Calu3 (cell line): Measurements from ENCODE around the gene BCOR. TPM values are rescaled to one million over a fixed set of nuclear protein-coding genes. Genes with fewer than 3 reads are reported as not detected.
A peak's percentile ranks its signal among the peaks of the same experiment; 100 is the strongest.

ENCODE experiments used
- BruUV-seq: library from RNA; stranded (reverse); fragments of 400-500 nt; replicated peaks from 2 replicates; lab custom pipeline; 2021; lab: Mats Ljungman, UMichigan
- CTCF ChIA-PET: fragments of 300-600 bp; sonication (Branson Sonifier 250); formaldehyde crosslinking; loops from one replicate; lab custom pipeline; 2022; ENCODE audit warnings: antibody characterized with exemption; lab: Charles Lee
- DNase-seq: peaks from one replicate; pipeline ENCODE4 v3.0.0; 2022
- H3K27ac Mint-ChIP-seq: one replicate; pipeline ENCODE4 v1.8.0; 2022; ENCODE audit warnings: mixed read lengths; ENCODE audit not compliant: unreplicated experiment
- H3K27me3 Mint-ChIP-seq: one replicate; pipeline ENCODE4 v1.8.0; 2022; ENCODE audit warnings: mixed read lengths; ENCODE audit not compliant: unreplicated experiment
- H3K36me3 Mint-ChIP-seq: one replicate; pipeline ENCODE4 v1.8.0; 2022; ENCODE audit warnings: mild to moderate bottlenecking, moderate library complexity, mixed read lengths; ENCODE audit not compliant: insufficient read depth, unreplicated experiment
- H3K4me1 Mint-ChIP-seq: one replicate; pipeline ENCODE4 v1.8.0; 2022; ENCODE audit warnings: mild to moderate bottlenecking, low read depth, mixed read lengths; ENCODE audit not compliant: unreplicated experiment
- H3K4me3 Mint-ChIP-seq: one replicate; pipeline ENCODE4 v1.8.0; 2022; ENCODE audit warnings: mild to moderate bottlenecking, low read depth, moderate library complexity, mixed read lengths; ENCODE audit not compliant: unreplicated experiment
- H3K9me3 Mint-ChIP-seq: one replicate; pipeline ENCODE4 v1.8.0; 2022; ENCODE audit warnings: low read depth, mixed read lengths; ENCODE audit not compliant: unreplicated experiment
- intact Hi-C: fragments of 100-400 bp; cut with micrococcal nuclease; formaldehyde crosslinking; loops from one replicate; pipeline ENCODE4 v1.10.0; 2022; ENCODE audit not compliant: unreplicated experiment
- total RNA-seq: library from RNA; stranded (reverse); gene quantifications from 2 replicates; pipeline ENCODE4 v1.2.3, GENCODE V29; 2022
- TF ChIP-seq, protein P1 (sequence below): fragments of 200-600 bp; IDR thresholded peaks from one replicate; pipeline ENCODE4 v1.8.0; 2022; ENCODE audit warnings: antibody characterized with exemption; ENCODE audit not compliant: unreplicated experiment

BCOR gene
- total RNA-seq, 1 experiment from 2014 or later, result 21.1 TPM

DNA sequence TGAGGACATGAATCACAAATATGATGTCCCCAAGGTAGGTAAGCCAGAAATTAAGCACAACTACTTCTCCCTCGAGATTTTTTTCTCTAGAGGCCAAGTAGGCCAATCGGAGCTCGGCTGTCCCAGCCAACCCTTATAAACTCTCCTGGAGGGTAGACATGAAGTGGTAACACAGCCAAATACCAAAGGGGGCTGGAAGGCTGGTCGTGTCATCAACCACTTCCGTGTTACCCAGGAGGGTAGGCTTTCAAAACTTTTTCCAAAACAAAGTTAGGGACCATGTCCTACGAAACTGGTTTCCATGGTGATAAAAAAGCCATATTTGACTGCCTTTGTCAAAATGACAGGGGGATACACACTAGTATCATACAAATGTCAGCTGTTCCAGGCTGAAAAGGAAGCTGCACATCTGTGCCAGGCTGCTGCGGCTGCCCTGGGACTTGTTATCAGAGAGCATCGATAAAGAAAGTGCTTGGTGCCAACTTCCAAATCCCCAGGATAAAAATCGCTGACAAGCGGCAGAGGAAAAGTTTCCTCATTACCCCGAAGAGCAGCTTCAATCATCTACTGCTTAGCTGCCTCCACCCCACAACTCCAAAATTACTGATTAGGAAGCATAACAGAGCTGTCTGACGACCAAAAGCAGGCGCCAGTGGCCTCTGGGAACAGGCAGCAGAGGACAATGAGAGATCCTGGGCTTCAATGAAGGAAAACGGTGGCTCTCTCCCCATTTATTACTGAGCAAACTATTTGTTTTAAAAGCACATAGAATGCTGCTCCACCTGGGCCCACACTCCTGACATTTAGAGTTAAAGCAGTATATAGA lies 20.8 kb downstream of the BCOR start:
- Mint-ChIP-seq H3K27ac (no peak overlapping the region), H3K9me3 (no peaks in the 10 kb centered on the region), H3K4me3 (no peak overlapping the region), H3K27me3 (no peaks in the 10 kb centered on the region), H3K36me3 (peaks cover 10% of the 10 kb centered on the region), H3K4me1 (no peaks in the 10 kb centered on the region)
- BruUV-seq, result no TSS peak
- intact Hi-C loops, result no loop called here
- DNase-seq, result no peak
- CTCF ChIA-PET, result interaction anchor here (0.8 kb wide), 1 partner anchor 116 kb away, joined by 4 read pairs; no protein-coding TSS in a partner anchor
- TF ChIP-seq, protein P1, sequence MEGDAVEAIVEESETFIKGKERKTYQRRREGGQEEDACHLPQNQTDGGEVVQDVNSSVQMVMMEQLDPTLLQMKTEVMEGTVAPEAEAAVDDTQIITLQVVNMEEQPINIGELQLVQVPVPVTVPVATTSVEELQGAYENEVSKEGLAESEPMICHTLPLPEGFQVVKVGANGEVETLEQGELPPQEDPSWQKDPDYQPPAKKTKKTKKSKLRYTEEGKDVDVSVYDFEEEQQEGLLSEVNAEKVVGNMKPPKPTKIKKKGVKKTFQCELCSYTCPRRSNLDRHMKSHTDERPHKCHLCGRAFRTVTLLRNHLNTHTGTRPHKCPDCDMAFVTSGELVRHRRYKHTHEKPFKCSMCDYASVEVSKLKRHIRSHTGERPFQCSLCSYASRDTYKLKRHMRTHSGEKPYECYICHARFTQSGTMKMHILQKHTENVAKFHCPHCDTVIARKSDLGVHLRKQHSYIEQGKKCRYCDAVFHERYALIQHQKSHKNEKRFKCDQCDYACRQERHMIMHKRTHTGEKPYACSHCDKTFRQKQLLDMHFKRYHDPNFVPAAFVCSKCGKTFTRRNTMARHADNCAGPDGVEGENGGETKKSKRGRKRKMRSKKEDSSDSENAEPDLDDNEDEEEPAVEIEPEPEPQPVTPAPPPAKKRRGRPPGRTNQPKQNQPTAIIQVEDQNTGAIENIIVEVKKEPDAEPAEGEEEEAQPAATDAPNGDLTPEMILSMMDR, result no peak

DNA sequence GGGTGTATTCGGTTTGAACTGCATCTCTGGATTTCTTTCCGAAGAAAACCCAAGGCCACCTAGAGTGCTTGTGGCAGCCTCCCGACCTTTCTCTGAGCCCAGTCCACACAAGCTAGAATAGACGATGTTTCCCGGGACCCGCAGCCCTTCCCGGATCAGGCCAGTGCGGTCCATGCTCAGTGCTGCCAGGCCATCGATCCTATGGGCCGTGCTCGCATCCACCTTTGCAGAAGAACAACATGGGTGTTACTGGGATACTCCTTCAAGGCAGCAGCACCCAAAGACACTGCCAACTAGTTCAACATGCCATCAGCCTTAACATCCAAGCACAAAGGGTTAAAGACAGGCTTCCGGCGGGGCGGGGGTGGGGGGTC lies 22.8 kb downstream of the BCOR start:
- no peak for DNase-seq
- BruUV-seq, result no TSS peak
- no peaks in the 10 kb centered on the region for H3K9me3 Mint-ChIP-seq
- TF ChIP-seq, protein P1, result no peak
- H3K4me1 Mint-ChIP-seq, result no peaks in the 10 kb centered on the region
- intact Hi-C loops, result no loop called here
- CTCF ChIA-PET, result no interaction called here
- no peaks in the 10 kb centered on the region for H3K27me3 Mint-ChIP-seq
- H3K27ac Mint-ChIP-seq, result no peak overlapping the region
- H3K36me3 Mint-ChIP-seq, result peaks cover 10% of the 10 kb centered on the region
- no peak overlapping the region for H3K4me3 Mint-ChIP-seq

DNA sequence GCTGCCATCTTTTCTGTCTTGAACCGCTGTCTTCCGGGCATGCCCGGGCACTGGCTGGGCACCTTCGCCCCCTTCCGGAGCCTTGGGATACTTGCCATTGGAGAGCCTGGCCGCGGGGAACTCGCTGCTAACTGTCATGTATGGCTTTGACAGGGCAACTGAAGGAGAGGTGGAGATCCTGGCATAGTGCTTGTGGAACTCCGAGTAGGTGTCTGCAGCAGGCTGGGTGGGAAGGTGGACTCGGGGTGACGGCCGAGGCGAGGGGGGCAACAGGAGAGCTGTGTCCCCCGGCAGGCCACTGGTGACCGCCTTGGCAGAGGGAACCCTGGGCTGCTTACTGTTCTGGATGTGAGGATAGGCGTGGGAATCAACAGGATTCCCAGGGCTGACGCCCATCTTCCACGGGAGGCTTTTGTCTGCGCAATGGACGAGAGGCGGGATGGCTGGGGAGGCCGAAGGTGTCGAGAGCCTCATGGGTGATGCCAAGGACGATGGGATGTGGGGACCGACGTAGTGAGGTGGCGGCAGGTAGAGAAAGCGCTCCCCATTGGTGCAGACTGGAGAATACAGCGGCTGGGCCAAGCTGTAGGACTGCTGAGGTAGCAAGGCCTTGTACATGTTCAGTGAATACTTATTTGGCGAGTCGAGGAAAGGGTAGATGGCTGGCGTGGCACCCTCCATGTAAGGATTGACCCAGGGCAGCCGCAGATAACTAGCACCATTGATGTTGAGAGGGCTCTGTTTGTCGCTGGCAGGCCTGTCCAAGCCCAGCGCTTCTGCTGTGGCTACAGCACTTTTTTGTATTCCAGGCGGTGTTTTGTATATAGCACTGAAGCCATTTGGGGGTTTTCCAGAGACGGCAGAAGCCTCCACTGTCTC lies 23.4 kb downstream of the BCOR start:
- Mint-ChIP-seq H3K4me3 (no peak overlapping the region), H3K27ac (no peak overlapping the region), H3K36me3 (peaks cover 10% of the 10 kb centered on the region), H3K9me3 (no peaks in the 10 kb centered on the region), H3K27me3 (no peaks in the 10 kb centered on the region), H3K4me1 (no peaks in the 10 kb centered on the region)
- no peak for DNase-seq
- intact Hi-C loops, result no loop called here
- BruUV-seq, result no TSS peak
- TF ChIP-seq, protein P1, result no peak
- CTCF ChIA-PET, result no interaction called here

DNA sequence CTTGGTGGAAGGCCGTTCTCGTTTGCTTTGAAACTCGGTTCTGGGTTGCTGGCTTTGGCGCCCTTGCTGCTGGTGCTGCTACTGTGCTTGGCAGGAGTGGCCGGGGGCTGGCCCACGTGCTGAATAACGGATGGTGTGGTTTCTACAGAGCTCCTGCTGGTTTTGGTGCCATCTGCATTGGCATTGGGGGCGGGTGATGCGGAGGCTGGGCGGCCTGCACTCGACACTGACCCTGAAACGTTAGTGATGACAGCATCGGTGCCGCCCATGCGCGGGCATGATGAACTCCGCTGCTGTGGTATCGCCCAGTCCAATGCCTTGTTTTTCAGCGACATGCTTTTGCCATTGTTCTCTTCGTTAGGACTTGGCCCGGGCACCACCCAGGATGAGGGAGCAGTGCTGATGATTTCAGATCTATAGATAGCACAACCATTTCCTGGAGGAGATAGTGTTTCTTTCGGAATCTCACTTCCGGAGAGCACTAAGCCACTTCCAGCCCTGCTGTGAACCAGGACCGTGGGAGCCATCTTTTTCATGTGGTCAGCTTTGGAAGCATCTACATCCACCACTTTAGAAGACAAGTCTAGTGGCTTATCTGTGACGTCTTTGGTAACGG lies 24.2 kb downstream of the BCOR start:
- Mint-ChIP-seq H3K4me1 (no peaks in the 10 kb centered on the region), H3K9me3 (no peaks in the 10 kb centered on the region), H3K27me3 (no peaks in the 10 kb centered on the region), H3K36me3 (peaks cover 10% of the 10 kb centered on the region), H3K27ac (no peak overlapping the region), H3K4me3 (no peak overlapping the region)
- CTCF ChIA-PET, result no interaction called here
- TSS peak; percentile 19 for BruUV-seq
- intact Hi-C loops, result no loop called here
- no peak for DNase-seq
- TF ChIP-seq, protein P1, result no peak
